ENCODE results near the gene SACS. TPM values are rescaled to one million over a fixed set of nuclear protein-coding genes. Genes with fewer than 3 reads are reported as not detected.

SACS gene
- total RNA-seq, 1 donor from 2014 or later, result 87.9 TPM

- Mint-ChIP-seq H3K27me3 (ENCODE audit: low read depth) (no peaks in the 10 kb centered on the region), H3K36me3 (ENCODE audit: low read depth) (peaks cover 23% of the 10 kb centered on the region), H3K4me3 (ENCODE audit: unreplicated experiment) (peak overlapping the region; percentile 73), H3K9me3 (ENCODE audit: low read depth) (no peaks in the 10 kb centered on the region), H3K27ac (ENCODE audit: unreplicated experiment) (peak overlapping the region; percentile 85), H3K4me1 (ENCODE audit: low read depth) (peaks cover 49% of the 10 kb centered on the region)
- no peak for DNase-seq (ENCODE audit: low spot score)
- TF ChIP-seq CTCF (IDR thresholded peaks at IDR 0.05), result no peak
Measured at GRCh38 chr13:23372264-23372906, 61.1 kb downstream of the SACS start.

GRCh38 chr13:23367907-23368306 is 65.6 kb downstream of the SACS start:
- H3K27ac Mint-ChIP-seq (ENCODE audit: unreplicated experiment), result no peak overlapping the region
- no peak overlapping the region for H3K4me3 Mint-ChIP-seq (ENCODE audit: unreplicated experiment)
- DNase-seq (ENCODE audit: low spot score), result no peak
- TF ChIP-seq CTCF (IDR thresholded peaks at IDR 0.05), result no peak
- H3K36me3 Mint-ChIP-seq (ENCODE audit: low read depth), result peaks cover 53% of the 10 kb centered on the region
- peaks cover 15% of the 10 kb centered on the region for H3K4me1 Mint-ChIP-seq (ENCODE audit: low read depth)
- no peaks in the 10 kb centered on the region for H3K27me3 Mint-ChIP-seq (ENCODE audit: low read depth)
- H3K9me3 Mint-ChIP-seq (ENCODE audit: low read depth), result no peaks in the 10 kb centered on the region

- DNase-seq (ENCODE audit: low spot score), result no peak
- no peak for TF ChIP-seq CTCF (IDR thresholded peaks at IDR 0.05)
Measured at GRCh38 chr13:23365652-23366051, 67.8 kb downstream of the SACS start.

GRCh38 chr13:23359882-23360281 is 73.6 kb downstream of the SACS start:
- H3K4me1 Mint-ChIP-seq (ENCODE audit: low read depth), result peaks cover 8% of the 10 kb centered on the region
- TF ChIP-seq CTCF (IDR thresholded peaks at IDR 0.05), result no peak
- DNase-seq (ENCODE audit: low spot score), result no peak
- H3K36me3 Mint-ChIP-seq (ENCODE audit: low read depth), result peaks cover 38% of the 10 kb centered on the region
- H3K9me3 Mint-ChIP-seq (ENCODE audit: low read depth), result no peaks in the 10 kb centered on the region
- no peaks in the 10 kb centered on the region for H3K27me3 Mint-ChIP-seq (ENCODE audit: low read depth)
- peak overlapping the region; percentile 49 for H3K27ac Mint-ChIP-seq (ENCODE audit: unreplicated experiment)
- H3K4me3 Mint-ChIP-seq (ENCODE audit: unreplicated experiment), result no peak overlapping the region

More at GRCh38 chr13:23365652-23366051, 67.8 kb downstream of the SACS start:
- Mint-ChIP-seq H3K9me3 (ENCODE audit: low read depth) (no peaks in the 10 kb centered on the region), H3K27ac (ENCODE audit: unreplicated experiment) (no peak overlapping the region), H3K4me1 (ENCODE audit: low read depth) (no peaks in the 10 kb centered on the region), H3K27me3 (ENCODE audit: low read depth) (no peaks in the 10 kb centered on the region), H3K4me3 (ENCODE audit: unreplicated experiment) (no peak overlapping the region), H3K36me3 (ENCODE audit: low read depth) (peaks cover 49% of the 10 kb centered on the region)

GRCh38 chr13:23357349-23357748 is 76.2 kb downstream of the SACS start:
- Mint-ChIP-seq H3K27ac (ENCODE audit: unreplicated experiment) (no peak overlapping the region), H3K9me3 (ENCODE audit: low read depth) (no peaks in the 10 kb centered on the region), H3K27me3 (ENCODE audit: low read depth) (no peaks in the 10 kb centered on the region), H3K4me1 (ENCODE audit: low read depth) (peaks cover 19% of the 10 kb centered on the region), H3K36me3 (ENCODE audit: low read depth) (peaks cover 33% of the 10 kb centered on the region), H3K4me3 (ENCODE audit: unreplicated experiment) (no peak overlapping the region)
- no peak for DNase-seq (ENCODE audit: low spot score)
- no peak for TF ChIP-seq CTCF (IDR thresholded peaks at IDR 0.05)

Measured in chondrocyte (in vitro differentiated cells).